Sigmoid colon (tissue), 7 donors: ENCODE data around the gene RSPH9. TPM values are rescaled to one million over a fixed set of nuclear protein-coding genes. Genes with fewer than 3 reads are reported as not detected.
"Not testable (repeated sequence)": the region's sequence is repeated elsewhere in the genome, so short reads cannot be mapped to it uniquely, and the experiment has no call there.

Experiments
- DNase-seq: peaks from one replicate; pipeline ENCODE4 v3.0.0-alpha.2; 2019
- H3K27ac ChIP-seq, 4 donors: fragments of 200-600 bp; sonication (generic); one replicate each; pipeline ENCODE4 v1.5.1; 2016 to 2019; ENCODE audit warnings: mild to moderate bottlenecking in 1 of 4
- H3K27me3 ChIP-seq, 3 donors: fragments of 200-600 bp; sonication (generic); one replicate each; pipeline ENCODE4 v1.5.1; 2019; ENCODE audit warnings: mild to moderate bottlenecking in 1 of 3
- H3K36me3 ChIP-seq, 4 donors: fragments of 200-600 bp; sonication (generic); one replicate each; pipeline ENCODE4 v1.5.1; 2016 to 2019
- H3K4me1 ChIP-seq, 4 donors: fragments of 200-600 bp; sonication (generic); one replicate each; pipeline ENCODE4 v1.5.1; 2017 to 2019
- H3K4me3 ChIP-seq, 4 donors: fragments of 200-600 bp; sonication (generic); one replicate each; pipeline ENCODE4 v1.5.1; 2017 to 2019; ENCODE audit warnings: mild to moderate bottlenecking in 2 of 4, moderate library complexity in 1 of 4
- H3K9me3 ChIP-seq, 4 donors: fragments of 200-600 bp in 3 of 4; sonication (generic) in 3 of 4; one replicate each; pipeline versions ENCODE4 v1.5.1 to v1.6.1; 2013 to 2019
- EP300 ChIP-seq, 4 donors: sonication (generic); formaldehyde crosslinking; IDR thresholded peaks; one replicate each; pipeline ENCODE4 v1.6.1; 2017; ENCODE audit warnings: antibody characterized with exemption in 4 of 4
- POLR2A ChIP-seq, 2 donors: fragments of 450-650 bp; IDR thresholded peaks; one replicate each; pipeline ENCODE4 v1.6.1; 2016; ENCODE audit warnings: antibody characterized with exemption in 2 of 2, mild to moderate bottlenecking in 2 of 2, moderate library complexity in 2 of 2
- POLR2AphosphoS5 ChIP-seq, 4 donors: sonication (generic); formaldehyde crosslinking; IDR thresholded peaks; one replicate each; pipeline ENCODE4 v1.6.1; 2017; ENCODE audit warnings: antibody characterized with exemption in 4 of 4
- WGBS, 2 donors: extraction: QIAGEN DNeasy Blood & Tissue Kit; methylation state at CpG; one replicate each; pipeline ENCODE4 v1.1.7; 2013; 5-methylcytosine and 5-hydroxymethylcytosine counted together
- intact Hi-C: fragments of 100-400 bp; cut with DNase I; formaldehyde crosslinking; loops from one replicate; pipeline ENCODE4 v1.15.1; 2023
- polyA plus RNA-seq, 3 donors: library from polyadenylated mRNA; stranded (reverse); fragments of 200-250 nt; gene quantifications; one replicate each; pipeline ENCODE4 v1.2.3, GENCODE V29; 2013
- total RNA-seq, 4 donors: library from RNA; depleted of rRNA; stranded (reverse); fragments of >200 nt; gene quantifications; one replicate each; pipeline ENCODE4 v1.1.0, GENCODE V29; 2016
- TF ChIP-seq, protein P1 (sequence below), 4 experiments: fragments of 450-650 bp in 3 of 4; fragments of 200-600 bp in 1 of 4; IDR thresholded peaks; one replicate each; pipeline ENCODE4 v1.5.1; 2016 to 2019; ENCODE audit warnings: antibody characterized with exemption in 4 of 4, mild to moderate bottlenecking in 3 of 4, moderate library complexity in 2 of 4
- donor health status: healthy with polysubstance abuse.
- donor health status: Bipolar disorder and iron deficiency.
- donor health status: healthy.

RSPH9 gene
- total and polyA plus RNA-seq, 7 donors = under 0.01 to 0.68 (median 0.36) TPM; not detected in 1

DNA sequence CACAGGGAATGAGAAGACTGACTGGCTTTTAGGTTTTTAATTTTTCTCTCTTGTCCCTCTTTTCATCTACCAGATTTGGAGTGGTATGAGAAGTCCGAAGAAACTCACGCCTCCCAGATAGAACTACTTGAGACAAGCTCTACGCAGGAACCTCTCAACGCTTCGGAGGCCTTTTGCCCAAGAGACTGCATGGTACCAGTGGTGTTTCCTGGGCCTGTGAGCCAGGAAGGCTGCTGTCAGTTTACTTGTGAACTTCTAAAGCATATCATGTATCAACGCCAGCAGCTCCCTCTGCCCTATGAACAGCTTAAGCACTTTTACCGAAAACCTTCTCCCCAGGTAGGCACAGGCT is 8.6 kb upstream of the RSPH9 start:
- Histone ChIP-seq H3K36me3 (peaks cover 7 to 36% (median 21%) of the 10 kb centered on the region in 4 donors), H3K4me1 (peaks cover 0 to 40% (median 40%) of the 10 kb centered on the region in 4 donors), H3K9me3 (no peaks in the 10 kb centered on the region), H3K4me3 (peak overlapping the region; percentile 67 to 78 (median 72)), H3K27ac (peak overlapping the region; percentile 81 to 88 (median 87)), H3K27me3 (no peaks in the 10 kb centered on the region)
- no peak for DNase-seq
- no peak for TF ChIP-seq POLR2A (IDR thresholded peaks at IDR 0.05)
- TF ChIP-seq, protein P1, sequence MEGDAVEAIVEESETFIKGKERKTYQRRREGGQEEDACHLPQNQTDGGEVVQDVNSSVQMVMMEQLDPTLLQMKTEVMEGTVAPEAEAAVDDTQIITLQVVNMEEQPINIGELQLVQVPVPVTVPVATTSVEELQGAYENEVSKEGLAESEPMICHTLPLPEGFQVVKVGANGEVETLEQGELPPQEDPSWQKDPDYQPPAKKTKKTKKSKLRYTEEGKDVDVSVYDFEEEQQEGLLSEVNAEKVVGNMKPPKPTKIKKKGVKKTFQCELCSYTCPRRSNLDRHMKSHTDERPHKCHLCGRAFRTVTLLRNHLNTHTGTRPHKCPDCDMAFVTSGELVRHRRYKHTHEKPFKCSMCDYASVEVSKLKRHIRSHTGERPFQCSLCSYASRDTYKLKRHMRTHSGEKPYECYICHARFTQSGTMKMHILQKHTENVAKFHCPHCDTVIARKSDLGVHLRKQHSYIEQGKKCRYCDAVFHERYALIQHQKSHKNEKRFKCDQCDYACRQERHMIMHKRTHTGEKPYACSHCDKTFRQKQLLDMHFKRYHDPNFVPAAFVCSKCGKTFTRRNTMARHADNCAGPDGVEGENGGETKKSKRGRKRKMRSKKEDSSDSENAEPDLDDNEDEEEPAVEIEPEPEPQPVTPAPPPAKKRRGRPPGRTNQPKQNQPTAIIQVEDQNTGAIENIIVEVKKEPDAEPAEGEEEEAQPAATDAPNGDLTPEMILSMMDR (IDR thresholded peaks at IDR 0.05) = no peak
- no peak for TF ChIP-seq POLR2AphosphoS5 (IDR thresholded peaks at IDR 0.05)
- TF ChIP-seq EP300 (IDR thresholded peaks at IDR 0.05) = no peak
- intact Hi-C loops = no loop called here
- WGBS, 2 donors = 6 to 20% methylated on average over 7 of the region's 7 CpGs

DNA sequence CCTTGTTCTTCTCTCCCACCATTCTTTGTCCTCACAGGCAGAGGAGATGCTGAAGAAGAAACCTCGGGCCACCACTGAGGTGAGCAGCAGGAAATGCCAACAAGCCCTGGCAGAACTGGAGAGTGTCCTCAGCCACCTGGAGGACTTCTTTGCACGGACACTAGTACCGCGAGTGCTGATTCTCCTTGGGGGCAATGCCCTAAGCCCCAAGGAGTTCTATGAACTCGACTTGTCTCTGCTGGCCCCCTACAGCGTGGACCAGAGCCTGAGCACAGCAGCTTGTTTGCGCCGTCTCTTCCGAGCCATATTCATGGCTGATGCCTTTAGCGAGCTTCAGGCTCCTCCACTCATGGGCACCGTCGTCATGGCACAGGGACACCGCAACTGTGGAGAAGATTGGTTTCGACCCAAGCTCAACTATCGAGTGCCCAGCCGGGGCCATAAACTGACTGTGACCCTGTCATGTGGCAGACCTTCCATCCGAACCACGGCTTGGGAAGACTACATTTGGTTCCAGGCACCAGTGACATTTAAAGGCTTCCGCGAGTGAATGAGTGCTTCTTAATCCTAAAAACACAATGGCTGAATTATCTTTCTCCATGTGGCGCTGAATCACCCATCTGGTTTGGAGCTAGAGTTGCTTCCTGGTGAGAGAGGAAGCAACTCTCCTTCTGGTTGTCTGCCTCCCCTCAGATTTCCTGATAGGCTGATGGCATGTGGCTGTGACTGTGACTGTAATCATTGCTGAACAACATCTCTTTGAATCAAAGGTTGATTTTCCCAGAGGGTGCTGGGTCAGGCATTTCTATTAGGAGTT is 4.6 kb upstream of the RSPH9 start:
- DNase-seq = no peak
- Histone ChIP-seq H3K4me1 (peaks cover 0 to 44% (median 40%) of the 10 kb centered on the region in 4 donors), H3K4me3 (no peak overlapping the region), H3K27ac (no peak overlapping the region), H3K36me3 (peaks cover 7 to 43% (median 23%) of the 10 kb centered on the region in 4 donors), H3K27me3 (no peaks in the 10 kb centered on the region), H3K9me3 (no peaks in the 10 kb centered on the region)
- intact Hi-C loops = no loop called here
- TF ChIP-seq POLR2A (IDR thresholded peaks at IDR 0.05) (no peak), POLR2AphosphoS5 (IDR thresholded peaks at IDR 0.05) (no peak)
- WGBS, 2 donors = 94 to 95% methylated on average over 21 of the region's 21 CpGs

DNA sequence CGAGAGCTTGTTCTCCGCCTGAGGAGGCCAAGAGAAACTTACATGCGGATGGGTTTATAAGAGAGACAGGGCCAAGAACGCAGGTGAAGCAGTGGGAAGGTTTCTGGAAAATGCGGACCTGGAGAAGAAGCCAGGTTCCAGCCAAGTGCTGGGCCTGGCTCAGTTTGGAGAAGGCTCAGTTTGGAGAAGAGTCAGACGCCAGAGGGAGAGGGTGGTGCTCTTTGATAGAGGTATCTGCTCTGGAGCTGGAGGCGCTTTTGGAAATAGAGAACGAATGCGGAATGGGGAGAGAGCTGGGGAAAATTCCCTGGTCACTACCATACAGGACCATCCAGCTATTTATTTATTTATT is 753 bp downstream of the RSPH9 start:
- WGBS, 2 donors = 11 to 18% methylated on average over 9 of the region's 9 CpGs
- Histone ChIP-seq H3K27me3 (no peaks in the 10 kb centered on the region), H3K4me1 (peaks cover 0 to 13% (median 10%) of the 10 kb centered on the region in 4 donors), H3K36me3 (peaks cover 0 to 14% (median 6%) of the 10 kb centered on the region in 4 donors), H3K27ac (peak overlapping the region in 3 of 4 donors; percentile 20 to 47 (median 41)), H3K4me3 (peak overlapping the region; percentile 30 to 54 (median 49)), H3K9me3 (no peaks in the 10 kb centered on the region)
- no peak for DNase-seq
- intact Hi-C loops = no loop called here
- TF ChIP-seq POLR2A (IDR thresholded peaks at IDR 0.05) = no peak
- TF ChIP-seq, protein P1 (IDR thresholded peaks at IDR 0.05) = no peak
- no peak for TF ChIP-seq POLR2AphosphoS5 (IDR thresholded peaks at IDR 0.05)
- no peak for TF ChIP-seq EP300 (IDR thresholded peaks at IDR 0.05)

DNA sequence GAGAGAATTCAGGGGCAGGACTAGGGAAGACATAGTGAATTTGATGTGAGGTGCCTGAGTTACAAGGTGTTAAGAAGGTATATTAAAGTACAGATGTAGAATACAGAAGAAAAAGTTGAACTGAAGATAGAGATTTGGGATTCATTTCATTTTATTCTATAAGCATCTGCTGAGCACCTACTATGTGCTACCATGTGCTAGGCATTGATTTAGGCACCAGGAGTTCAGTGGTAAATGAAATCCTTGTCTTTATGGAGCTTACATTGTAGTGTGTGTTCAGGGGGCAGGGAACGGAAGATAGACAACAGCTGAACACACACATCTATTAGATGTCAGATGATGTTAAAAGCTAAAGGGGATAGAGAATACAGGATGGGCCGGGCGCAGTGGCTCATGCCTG is 2.8 kb downstream of the RSPH9 start:
- no peak for DNase-seq
- intact Hi-C loops = no loop called here
- H3K4me1 ChIP-seq = peaks cover 0 to 13% (median 10%) of the 10 kb centered on the region in 4 donors
- no peak for TF ChIP-seq POLR2AphosphoS5 (IDR thresholded peaks at IDR 0.05)
- TF ChIP-seq, protein P1 (IDR thresholded peaks at IDR 0.05) = no peak
- no peak for TF ChIP-seq EP300 (IDR thresholded peaks at IDR 0.05)
- no peak for TF ChIP-seq POLR2A (IDR thresholded peaks at IDR 0.05)
- no peak overlapping the region for H3K27ac ChIP-seq
- no peaks in the 10 kb centered on the region for H3K9me3 ChIP-seq
- no peak overlapping the region for H3K4me3 ChIP-seq
- 95 to 96% methylated on average over 3 of the region's 3 CpGs for WGBS, 2 donors
- H3K27me3 ChIP-seq = no peaks in the 10 kb centered on the region
- no peaks in the 10 kb centered on the region for H3K36me3 ChIP-seq

DNA sequence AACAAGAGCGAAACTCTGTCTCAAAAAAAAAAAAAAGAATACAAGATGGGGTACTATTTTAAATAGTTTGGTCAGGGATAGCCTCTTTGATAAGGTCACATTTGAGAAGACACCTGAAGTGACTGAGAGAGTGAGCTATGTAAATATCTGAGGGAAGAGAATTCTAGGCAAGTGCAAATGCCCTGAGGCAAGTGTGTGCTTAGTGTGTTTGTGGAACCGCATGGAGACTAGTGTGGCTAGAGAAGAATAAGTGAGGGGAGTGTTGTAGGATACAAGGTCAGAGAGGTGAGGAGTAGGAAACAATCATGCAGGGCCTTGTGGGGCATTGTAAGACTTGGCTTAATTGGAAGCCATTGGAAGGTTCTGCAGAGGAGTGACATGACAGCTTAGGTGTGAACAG is 3.4 kb downstream of the RSPH9 start:
- 98% methylated on average over 2 of the region's 2 CpGs for WGBS, 2 donors
- Histone ChIP-seq H3K27me3 (no peaks in the 10 kb centered on the region), H3K4me3 (no peak overlapping the region), H3K4me1 (peaks cover 0 to 13% (median 10%) of the 10 kb centered on the region in 4 donors), H3K9me3 (no peaks in the 10 kb centered on the region), H3K36me3 (no peaks in the 10 kb centered on the region), H3K27ac (no peak overlapping the region)
- intact Hi-C loops = no loop called here
- no peak for TF ChIP-seq POLR2AphosphoS5 (IDR thresholded peaks at IDR 0.05)
- TF ChIP-seq, protein P1 (IDR thresholded peaks at IDR 0.05) = no peak
- TF ChIP-seq POLR2A (IDR thresholded peaks at IDR 0.05) = no peak
- no peak for TF ChIP-seq EP300 (IDR thresholded peaks at IDR 0.05)
- no peak for DNase-seq

DNA sequence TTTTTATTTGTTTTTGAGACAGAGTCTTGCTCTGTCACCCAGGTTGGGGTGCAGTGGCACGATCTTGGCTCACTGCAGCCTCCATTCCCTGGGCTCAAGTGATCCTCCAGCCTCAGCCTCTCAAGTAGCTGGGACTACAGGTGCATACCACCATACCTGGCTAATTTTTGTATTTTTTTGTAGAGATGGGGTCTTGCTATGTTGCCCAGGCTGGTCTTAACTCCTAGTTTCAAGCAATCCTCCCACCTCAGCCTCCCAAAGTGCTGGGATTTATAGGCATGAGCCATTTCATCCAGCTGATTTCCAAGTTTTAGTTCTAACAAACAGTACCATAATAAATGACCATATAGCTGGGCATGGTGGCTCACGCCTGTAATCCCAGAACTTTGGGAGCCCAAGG is 8.0 kb downstream of the RSPH9 start:
- DNase-seq, intact Hi-C loops, H3K9me3 ChIP-seq, H3K4me3 ChIP-seq, H3K27ac ChIP-seq, H3K4me1 ChIP-seq, H3K36me3 ChIP-seq, H3K27me3 ChIP-seq: not testable (repeated sequence)
- WGBS, 2 donors = 96 to 97% methylated on average over 2 of the region's 2 CpGs
